Naive thymus-derived CD8-positive, alpha-beta T cell (primary cell): ENCODE data around the gene ATP6V1C2. TPM values are rescaled to one million over a fixed set of nuclear protein-coding genes. Genes with fewer than 3 reads are reported as not detected.
"Not testable (repeated sequence)": the region's sequence is repeated elsewhere in the genome, so short reads cannot be mapped to it uniquely, and the experiment has no call there.

Source experiments
- ATAC-seq, 2 donors: fragments of 150-1000 bp; cut with Tn5 transposase in 1 of 2; sonication (Bioruptor Pico), chemical (Tn5 transposase) in 1 of 2; 1 replicate in 1 of 2; 2 replicates in 1 of 2; pipeline ENCODE4 v1.10.0; 2021; ENCODE audit warnings: mild to moderate bottlenecking in 2 of 2, moderate library complexity in 2 of 2
- POLR2A ChIA-PET: fragments of 350-600 bp; sonication (Branson Sonifier 250); formaldehyde crosslinking; loops from one replicate; lab custom pipeline; 2021; ENCODE audit warnings: antibody characterized with exemption; lab: Charles Lee
- DNase-seq, 10 donors: peaks; one replicate each; pipeline versions ENCODE4 v3.0.0 to v3.0.0-alpha.2; 2020 to 2022
- H3K27ac Mint-ChIP-seq, 10 donors: one replicate each; pipeline ENCODE4 v1.8.0; 2020 to 2022; ENCODE audit warnings: mild to moderate bottlenecking in 10 of 10, mixed read lengths in 10 of 10, moderate library complexity in 4 of 10, inconsistent platforms in 1 of 10
- H3K27me3 Mint-ChIP-seq, 5 donors: one replicate each; pipeline ENCODE4 v1.8.0; 2021 to 2022; ENCODE audit warnings: mixed read lengths in 5 of 5
- H3K36me3 Mint-ChIP-seq, 3 donors: one replicate each; pipeline ENCODE4 v1.8.0; 2020 to 2022; ENCODE audit warnings: mixed read lengths in 3 of 3, mild to moderate bottlenecking in 2 of 3, inconsistent platforms in 1 of 3
- H3K4me1 Mint-ChIP-seq, 4 donors: one replicate each; pipeline ENCODE4 v1.8.0; 2021 to 2022; ENCODE audit warnings: mixed read lengths in 4 of 4
- H3K4me3 Mint-ChIP-seq, 10 donors: one replicate each; pipeline ENCODE4 v1.8.0; 2020 to 2022; ENCODE audit warnings: mild to moderate bottlenecking in 10 of 10, mixed read lengths in 10 of 10, moderate library complexity in 6 of 10, inconsistent platforms in 1 of 10
- H3K9me3 Mint-ChIP-seq, 9 donors: one replicate each; pipeline ENCODE4 v1.8.0; 2020 to 2022; ENCODE audit warnings: mixed read lengths in 9 of 9, mild to moderate bottlenecking in 3 of 9, inconsistent platforms in 1 of 9, moderate library complexity in 1 of 9
- polyA plus RNA-seq, 3 donors: library from polyadenylated mRNA; unstranded; fragments of 300-500 nt; fragmentation: Illumina TruSeq; gene quantifications; one replicate each; pipeline ENCODE4 v1.2.3, GENCODE V29; 2021
- total RNA-seq, 8 experiments: library from RNA in 2 of 8; stranded (reverse) in 2 of 8; gene quantifications; one replicate each; pipeline ENCODE4 v1.2.3 and lab custom pipeline; 2021 to 2026

ATP6V1C2 gene
- total and polyA plus RNA-seq, 5 experiments from 2014 or later = 0.11 to 0.47 (median 0.19) TPM; not detected in 2

- H3K36me3 Mint-ChIP-seq = peaks cover 4 to 90% (median 13%) of the 10 kb centered on the region in 3 donors
- DNase-seq (no peak), ATAC-seq (no peak)
- no peak overlapping the region for H3K4me3 Mint-ChIP-seq
- peak overlapping the region in 4 of 10 donors; percentile 3 to 80 (median 28) for H3K27ac Mint-ChIP-seq
- no peaks in the 10 kb centered on the region for H3K9me3 Mint-ChIP-seq
- H3K4me1 Mint-ChIP-seq = peaks cover 0 to 22% (median 5%) of the 10 kb centered on the region in 4 donors
- H3K27me3 Mint-ChIP-seq = no peaks in the 10 kb centered on the region
- POLR2A ChIA-PET = no interaction called here
Observed at GRCh38 chr2:10795508-10796046, 74.1 kb downstream of the ATP6V1C2 start.

GRCh38 chr2:10796703-10797102, 75.3 kb downstream of the ATP6V1C2 start:
- Mint-ChIP-seq H3K27me3 (no peaks in the 10 kb centered on the region), H3K9me3 (no peaks in the 10 kb centered on the region), H3K27ac (peak overlapping the region in 1 of 10 donors; percentile 58), H3K36me3 (peaks cover 4 to 88% (median 13%) of the 10 kb centered on the region in 3 donors), H3K4me3 (no peak overlapping the region), H3K4me1 (peaks cover 0 to 16% (median 5%) of the 10 kb centered on the region in 4 donors)
- DNase-seq = no peak
- POLR2A ChIA-PET = no interaction called here
- no peak for ATAC-seq

GRCh38 chr2:10798783-10799182, 77.4 kb downstream of the ATP6V1C2 start:
- Mint-ChIP-seq H3K9me3 (no peaks in the 10 kb centered on the region), H3K27me3 (no peaks in the 10 kb centered on the region), H3K27ac (peak overlapping the region in 1 of 10 donors; percentile 12), H3K4me3 (no peak overlapping the region), H3K4me1 (peaks cover 0 to 13% (median 9%) of the 10 kb centered on the region in 4 donors), H3K36me3 (peaks cover 4 to 80% (median 7%) of the 10 kb centered on the region in 3 donors)
- ATAC-seq = no peak
- DNase-seq = no peak
- POLR2A ChIA-PET = no interaction called here

DNA sequence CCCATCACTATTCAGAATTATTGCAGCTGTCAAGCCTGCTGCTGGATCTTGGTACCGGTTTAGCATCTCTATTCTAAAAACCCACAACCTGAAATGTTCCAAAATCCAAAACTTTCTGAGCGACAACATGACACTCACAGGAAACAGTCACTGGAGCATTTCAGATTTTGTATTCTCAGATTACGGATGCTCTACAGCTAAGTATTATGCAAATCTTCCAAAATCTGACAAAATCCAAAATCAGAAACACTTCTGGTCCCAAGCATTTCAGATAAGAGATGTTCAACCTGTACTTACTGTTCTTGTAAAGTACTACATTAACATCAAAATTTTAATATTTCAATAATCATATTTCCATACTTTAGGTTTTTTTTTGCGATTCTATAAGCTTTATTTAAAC, 78.7 kb downstream of the ATP6V1C2 start:
- H3K9me3 Mint-ChIP-seq = no peaks in the 10 kb centered on the region
- ATAC-seq (no peak), DNase-seq (no peak)
- H3K4me3 Mint-ChIP-seq = no peak overlapping the region
- H3K27ac Mint-ChIP-seq = no peak overlapping the region
- POLR2A ChIA-PET = no interaction called here
- no peaks in the 10 kb centered on the region for H3K27me3 Mint-ChIP-seq
- peaks cover 0 to 13% (median 9%) of the 10 kb centered on the region in 4 donors for H3K4me1 Mint-ChIP-seq
- H3K36me3 Mint-ChIP-seq = peaks cover 4 to 69% (median 7%) of the 10 kb centered on the region in 3 donors

DNA sequence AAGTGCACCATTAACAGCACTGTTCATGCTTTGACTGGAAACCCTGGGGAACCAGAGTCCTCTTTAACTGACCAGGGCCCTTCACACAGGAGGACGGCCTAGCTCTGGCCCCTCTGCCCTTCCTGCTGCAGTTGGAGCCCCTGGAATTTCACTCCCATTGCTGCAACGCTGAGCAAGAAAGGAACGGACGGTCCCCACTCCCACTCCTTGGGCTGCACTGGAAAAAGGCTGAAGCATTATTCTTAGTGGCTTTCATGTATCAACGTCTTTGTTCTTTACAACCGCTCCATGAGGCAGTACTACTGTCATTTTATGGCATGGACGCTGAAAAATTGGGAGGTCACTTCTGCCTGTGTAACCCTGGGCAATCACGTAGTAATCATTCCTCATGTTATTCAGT, 81.2 kb downstream of the ATP6V1C2 start:
- POLR2A ChIA-PET = no interaction called here
- DNase-seq (no peak), ATAC-seq (no peak)
- H3K27me3 Mint-ChIP-seq = no peaks in the 10 kb centered on the region
- H3K4me1 Mint-ChIP-seq = peaks cover 4 to 26% (median 14%) of the 10 kb centered on the region in 4 donors
- H3K36me3 Mint-ChIP-seq = peaks cover 0 to 46% (median 2%) of the 10 kb centered on the region in 3 donors
- H3K4me3 Mint-ChIP-seq = no peak overlapping the region
- no peak overlapping the region for H3K27ac Mint-ChIP-seq
- H3K9me3 Mint-ChIP-seq = no peaks in the 10 kb centered on the region

DNA sequence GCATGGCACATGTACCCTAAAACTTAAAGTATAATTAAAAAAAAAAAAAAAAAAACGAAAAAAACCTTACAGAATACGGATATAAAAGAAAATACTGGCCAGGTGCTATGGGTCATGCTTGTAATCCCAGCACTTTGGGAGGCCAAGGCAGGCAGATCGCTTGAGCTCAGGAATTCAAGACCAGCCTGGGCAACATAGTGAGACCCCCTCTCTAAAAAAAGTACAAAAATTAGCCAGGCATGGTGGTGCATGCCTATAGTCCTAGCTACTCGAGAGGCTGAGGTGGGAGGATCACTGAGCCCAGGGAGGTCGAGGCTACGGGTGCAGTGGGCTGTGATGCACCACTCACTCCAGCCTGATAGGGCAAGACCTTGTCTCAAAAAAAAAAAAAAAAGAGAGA, 84.6 kb downstream of the ATP6V1C2 start:
- H3K9me3 Mint-ChIP-seq, ATAC-seq, H3K27me3 Mint-ChIP-seq, H3K4me3 Mint-ChIP-seq, DNase-seq, POLR2A ChIA-PET: not testable (repeated sequence)
- Mint-ChIP-seq H3K27ac (peak overlapping the region in 1 of 10 donors; percentile 84), H3K36me3 (peaks cover 0 to 17% (median 2%) of the 10 kb centered on the region in 3 donors), H3K4me1 (peaks cover 15 to 49% (median 37%) of the 10 kb centered on the region in 4 donors)

- Mint-ChIP-seq H3K4me1 (peaks cover 18 to 54% (median 43%) of the 10 kb centered on the region in 4 donors), H3K4me3 (no peak overlapping the region), H3K9me3 (no peaks in the 10 kb centered on the region), H3K27ac (peak overlapping the region in 1 of 10 donors; percentile 84), H3K27me3 (no peaks in the 10 kb centered on the region), H3K36me3 (peaks cover 0 to 12% (median 2%) of the 10 kb centered on the region in 3 donors)
- no peak for DNase-seq
- ATAC-seq = no peak
- POLR2A ChIA-PET = no interaction called here
Observed at GRCh38 chr2:10806543-10806942, 85.1 kb downstream of the ATP6V1C2 start.

DNA sequence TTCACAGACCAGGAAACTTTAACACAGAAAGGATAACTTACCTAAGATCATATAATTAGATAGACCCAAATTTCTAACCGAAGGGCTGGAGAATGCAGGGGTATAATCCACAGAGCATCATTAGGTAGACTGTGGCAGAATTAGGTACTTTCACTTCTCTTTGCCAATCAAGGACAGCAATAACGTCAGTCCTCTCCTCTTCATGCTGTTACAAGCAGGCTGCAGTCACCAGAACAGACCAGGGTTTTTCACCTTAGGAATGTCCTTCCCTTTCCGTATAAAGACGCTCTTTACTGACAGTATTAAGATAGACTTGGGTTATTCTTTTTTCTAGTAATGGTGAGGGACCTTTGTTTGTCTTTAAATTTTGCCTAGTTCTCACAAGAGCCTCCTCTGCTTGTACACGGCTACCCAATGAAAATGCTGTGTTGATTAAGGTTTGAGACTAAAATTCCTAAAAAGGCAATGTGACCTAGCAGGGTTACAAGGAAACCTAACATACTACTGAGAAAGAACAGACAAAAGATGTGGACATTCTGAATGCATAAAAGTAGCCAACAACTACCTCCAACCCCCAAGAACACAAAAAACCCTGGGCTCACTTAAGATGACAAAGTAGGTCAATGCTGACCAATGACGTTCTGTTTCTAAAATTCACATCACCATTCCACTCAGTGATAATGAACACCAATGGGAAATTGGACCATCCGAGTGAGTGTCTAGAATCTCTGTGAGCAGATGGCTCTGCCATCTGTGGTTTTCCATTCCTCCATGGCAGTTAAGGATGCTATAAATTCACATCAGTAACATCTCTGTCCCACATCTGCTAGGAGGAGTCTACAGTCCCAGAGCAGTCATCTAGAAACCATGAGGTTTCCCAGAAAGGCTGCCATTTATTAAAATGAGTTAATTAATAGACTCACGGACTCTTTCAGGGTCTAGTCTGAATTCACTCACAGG, 89.1 kb downstream of the ATP6V1C2 start:
- DNase-seq (no peak), ATAC-seq (no peak)
- no peaks in the 10 kb centered on the region for H3K36me3 Mint-ChIP-seq
- no peaks in the 10 kb centered on the region for H3K9me3 Mint-ChIP-seq
- POLR2A ChIA-PET = no interaction called here
- H3K27ac Mint-ChIP-seq = peak overlapping the region in 9 of 10 donors; percentile 5 to 96 (median 85)
- peaks cover 16 to 51% (median 41%) of the 10 kb centered on the region in 4 donors for H3K4me1 Mint-ChIP-seq
- peak overlapping the region; percentile 80 to 96 (median 90) for H3K4me3 Mint-ChIP-seq
- H3K27me3 Mint-ChIP-seq = no peaks in the 10 kb centered on the region

- POLR2A ChIA-PET = interaction anchor here (0.8 to 1.7 kb wide), 4 partner anchors 10 to 321 kb away, joined by 3 to 4 read pairs (median 4); a partner anchor contains a TSS
- Mint-ChIP-seq H3K4me3 (peak overlapping the region; percentile 80 to 96 (median 90)), H3K27ac (peak overlapping the region; percentile 55 to 96 (median 90)), H3K27me3 (no peaks in the 10 kb centered on the region), H3K9me3 (no peaks in the 10 kb centered on the region), H3K4me1 (peaks cover 16 to 49% (median 40%) of the 10 kb centered on the region in 4 donors), H3K36me3 (no peaks in the 10 kb centered on the region)
- peak in 1 of 10 donors; percentile 15 for DNase-seq
- ATAC-seq = no peak
Observed at GRCh38 chr2:10811517-10811916, 90.1 kb downstream of the ATP6V1C2 start.

GRCh38 chr2:10812362-10813162, 91.1 kb downstream of the ATP6V1C2 start, which contains the start of gene PDIA6:
Gene PDIA6, minus strand, starts transcription at chr2:10812785. Its CDS starts 89 bp downstream, at chr2:10812696.
- H3K4me3 Mint-ChIP-seq = peak within 1 kb of the TSS; percentile 80 to 96 (median 90)
- H3K27ac Mint-ChIP-seq = peak within 1 kb of the TSS; percentile 55 to 96 (median 90)
- no peaks in the 10 kb centered on the region for H3K36me3 Mint-ChIP-seq
- H3K4me1 Mint-ChIP-seq = peaks cover 18 to 40% (median 34%) of the 10 kb centered on the region in 4 donors
- no peaks in the 10 kb centered on the region for H3K27me3 Mint-ChIP-seq
- H3K9me3 Mint-ChIP-seq = no peaks in the 10 kb centered on the region
- ATAC-seq (peak; percentile 90 to 91), DNase-seq (peak; percentile 85 to 97 (median 92))
- POLR2A ChIA-PET = interaction anchor here (0.8 to 1.7 kb wide), 7 partner anchors 11 to 342 kb away, joined by 3 to 6 read pairs (median 4); partner anchors contain the start of gene SLC66A3

DNA sequence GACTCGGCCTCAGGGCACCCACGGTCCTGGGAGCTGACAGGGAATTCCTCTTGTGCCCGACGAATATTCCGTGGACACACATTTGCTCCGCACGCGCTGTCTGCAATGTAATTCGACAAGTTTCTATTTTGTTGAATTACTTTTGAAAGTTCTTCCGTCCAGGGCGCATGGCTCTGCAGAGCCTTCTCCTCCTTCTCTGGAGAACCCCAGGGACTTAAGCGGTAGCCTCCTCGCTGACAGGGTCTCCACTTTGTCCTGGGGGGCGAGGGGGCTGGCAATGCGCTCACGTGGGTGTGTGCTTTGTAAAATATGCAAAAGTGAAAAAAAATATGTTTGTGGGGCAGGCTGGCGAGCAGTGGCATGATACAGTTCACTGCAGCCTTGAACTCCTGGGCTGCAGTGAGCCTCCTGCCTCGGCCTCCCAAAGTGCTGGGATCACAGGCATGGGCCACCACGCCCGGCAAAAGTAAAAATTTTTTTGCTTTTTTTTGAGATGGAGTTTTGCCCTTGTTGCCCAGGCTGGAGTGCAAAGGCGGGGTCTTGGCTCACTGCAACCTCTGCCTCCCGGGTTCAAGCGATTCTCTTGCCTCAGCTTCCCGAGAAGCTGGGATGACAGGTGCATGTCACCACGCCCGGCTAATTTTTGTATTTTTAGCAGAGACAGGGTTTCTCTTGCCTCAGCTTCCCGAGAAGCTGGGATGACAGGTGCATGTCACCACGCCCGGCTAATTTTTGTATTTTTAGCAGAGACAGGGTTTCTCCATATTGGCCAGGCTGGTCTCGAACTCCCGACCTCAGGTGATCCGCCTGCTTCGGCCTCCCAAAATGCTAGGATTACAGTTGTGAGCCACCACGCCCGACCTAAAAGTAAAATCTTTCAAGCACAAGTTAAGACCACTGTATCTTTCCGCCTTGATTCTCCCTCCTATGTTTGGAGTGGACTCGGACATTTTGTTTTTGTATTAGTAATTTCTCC, 92.0 kb downstream of the ATP6V1C2 start:
- not testable (repeated sequence) for H3K36me3 Mint-ChIP-seq, H3K9me3 Mint-ChIP-seq, ATAC-seq, H3K27me3 Mint-ChIP-seq, DNase-seq
- Mint-ChIP-seq H3K4me3 (peak overlapping the region; percentile 72 to 91 (median 86)), H3K4me1 (peaks cover 13 to 31% (median 26%) of the 10 kb centered on the region in 4 donors), H3K27ac (peak overlapping the region in 9 of 10 donors; percentile 47 to 94 (median 80))
- POLR2A ChIA-PET = interaction anchor here (1.0 to 1.7 kb wide), 3 partner anchors 12 to 341 kb away, joined by 3 to 6 read pairs (median 4); partner anchors contain the start of gene SLC66A3
